GM18502 (cell line): Measurements from ENCODE around the gene GRM7.

Source experiments
- ATAC-seq: cut with Tn5 transposase; IDR thresholded peaks from one replicate; pipeline ENCODE4 v1.9.1; 2021; ENCODE audit warnings: mild to moderate bottlenecking; ENCODE audit not compliant: unreplicated experiment, poor library complexity

GRM7 gene

DNA sequence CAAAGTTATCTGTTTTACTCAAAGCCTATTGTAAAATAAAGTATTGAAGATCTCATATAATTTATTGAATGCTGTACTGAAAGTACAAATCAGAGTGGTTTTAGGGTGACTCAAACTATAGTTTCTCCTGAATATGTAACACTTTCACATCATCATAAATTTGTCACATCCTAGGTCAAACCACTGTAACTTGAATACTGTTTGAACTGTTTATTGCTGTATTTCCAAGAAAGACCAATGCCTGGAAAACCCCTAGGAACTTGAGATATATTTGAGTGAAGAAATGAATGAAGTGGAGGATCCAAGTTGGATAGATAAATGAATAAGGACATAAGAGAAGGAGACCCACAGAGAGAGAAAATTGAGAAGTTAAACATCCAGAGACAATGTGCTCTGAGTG is 348.2 kb downstream of the GRM7 start:
- no peak for ATAC-seq

- no peak for ATAC-seq
These were observed 350.8 kb downstream of the GRM7 start for GRCh38 chr3:7211740-7212139.

DNA sequence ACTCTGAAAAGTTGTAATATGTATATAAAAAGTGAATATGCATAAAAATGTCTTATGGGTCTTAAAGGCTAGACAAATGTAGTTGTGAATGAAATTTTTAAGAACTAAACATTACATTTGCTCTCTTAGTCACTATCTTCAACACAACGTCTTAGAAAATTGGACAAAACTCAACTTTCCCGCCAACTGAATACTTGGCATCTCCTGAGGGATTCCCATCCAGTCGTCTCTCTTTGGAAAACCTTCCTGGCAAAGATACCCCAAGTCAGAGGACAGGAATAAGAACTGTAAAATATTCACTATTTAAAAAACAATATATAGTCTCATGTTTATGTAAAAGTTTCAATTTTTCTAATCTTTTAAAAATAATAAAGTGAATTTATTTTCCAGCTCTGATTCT is 354.8 kb downstream of the GRM7 start:
- ATAC-seq: no peak

DNA sequence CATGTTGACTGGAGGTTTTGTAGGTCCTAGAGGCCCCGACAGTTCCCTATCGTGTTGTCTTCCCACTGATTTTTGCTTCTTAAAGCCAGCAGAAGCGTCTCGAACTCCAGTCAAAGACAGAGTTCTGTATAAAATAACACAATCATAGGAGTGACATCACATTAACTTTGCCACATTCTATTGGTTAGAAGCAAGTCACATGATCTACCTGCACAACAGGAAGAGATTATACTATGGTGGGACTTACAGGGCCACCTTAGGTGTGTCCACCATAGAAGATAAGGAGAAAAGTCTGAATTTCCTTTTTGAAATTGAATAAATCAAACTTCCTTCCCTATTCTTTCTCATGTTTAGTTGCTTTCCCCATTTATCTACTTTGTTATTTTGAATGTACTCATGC is 365.5 kb downstream of the GRM7 start:
- ATAC-seq: no peak

GRCh38 chr3:7238565-7239295 is 377.8 kb downstream of the GRM7 start:
- no peak for ATAC-seq

- ATAC-seq: no peak
These were observed 380.8 kb downstream of the GRM7 start for GRCh38 chr3:7241584-7242302.

- no peak for ATAC-seq
These were observed 381.4 kb downstream of the GRM7 start for GRCh38 chr3:7242303-7242635.

GRCh38 chr3:7249493-7250076 is 388.7 kb downstream of the GRM7 start:
- ATAC-seq: no peak

DNA sequence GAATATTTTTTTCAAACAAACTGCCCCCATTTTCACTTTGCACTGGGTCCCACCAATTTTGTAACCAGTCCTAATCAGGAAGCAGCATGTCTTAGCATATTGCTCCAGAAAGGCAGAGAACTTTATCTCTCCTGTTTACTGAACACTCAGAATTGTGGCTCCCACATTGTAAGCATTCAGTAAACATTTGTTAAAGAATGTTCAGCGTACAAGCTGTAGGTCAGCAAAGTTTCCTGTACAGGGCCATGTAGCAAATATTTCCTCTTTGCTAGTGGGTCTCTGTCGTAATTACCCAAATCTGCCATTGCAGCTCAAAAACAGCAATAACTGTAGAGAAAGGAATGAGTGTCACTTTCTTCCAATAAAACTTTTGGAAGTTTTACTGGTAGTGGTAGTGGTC is 393.3 kb downstream of the GRM7 start:
- ATAC-seq: no peak

DNA sequence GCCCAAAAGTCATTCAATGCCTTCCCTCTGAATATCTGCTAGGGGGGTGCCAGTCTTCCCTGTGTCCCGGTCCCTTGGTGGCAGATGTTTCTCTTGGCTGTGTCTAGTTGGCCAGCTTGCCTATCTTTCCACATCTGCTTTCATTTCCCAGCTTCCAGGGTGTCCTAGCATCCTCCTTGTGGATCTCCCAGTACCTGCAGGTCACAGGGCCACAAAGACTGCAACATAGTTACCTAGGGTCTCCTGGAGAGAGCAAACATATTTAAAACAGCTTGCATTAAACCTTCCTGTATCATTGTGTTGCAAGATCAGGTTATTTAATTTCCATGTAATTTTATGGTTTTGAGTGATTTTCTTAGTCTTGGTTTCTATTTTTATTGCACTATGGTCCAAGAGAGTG is 400.1 kb downstream of the GRM7 start:
- no peak for ATAC-seq

GRCh38 chr3:7263347-7264195 is 402.7 kb downstream of the GRM7 start:
- no peak for ATAC-seq

DNA sequence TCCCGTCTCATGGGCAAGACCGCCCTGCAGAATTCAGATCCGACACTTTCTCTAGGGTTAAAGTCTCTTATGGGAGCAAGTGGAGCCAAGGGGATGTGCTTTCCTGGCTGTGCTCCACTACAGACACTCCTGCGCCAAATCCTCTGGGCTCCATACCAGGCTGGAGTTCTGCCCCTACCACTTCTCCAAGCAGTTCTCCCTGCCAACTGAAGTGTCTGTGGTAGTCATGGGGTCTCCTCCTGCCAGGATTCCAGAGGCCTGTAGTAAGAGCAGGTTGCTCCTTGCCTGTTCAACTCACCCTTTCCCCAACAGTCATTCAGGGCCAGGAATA is 403.2 kb downstream of the GRM7 start:
- ATAC-seq: no peak

DNA sequence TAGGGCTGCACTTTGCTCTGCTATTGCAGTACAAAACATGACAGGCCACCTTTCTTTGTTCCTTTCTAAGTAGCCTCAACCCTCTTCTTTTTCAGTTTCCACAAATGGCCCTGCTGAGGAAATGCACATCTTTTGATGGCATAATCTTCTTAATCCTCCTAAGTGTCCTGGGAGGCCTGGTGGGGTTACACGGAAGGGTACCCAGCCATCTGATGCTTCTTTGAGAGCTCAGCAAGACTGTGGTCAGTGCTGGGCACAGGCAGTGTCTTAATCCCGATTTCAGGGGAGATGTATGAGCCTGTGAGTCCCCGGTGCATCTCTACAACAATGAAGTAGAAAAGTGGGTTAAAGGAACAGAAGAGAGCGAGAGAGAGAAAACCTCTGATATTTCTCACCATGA is 404.8 kb downstream of the GRM7 start:
- ATAC-seq: no peak

- ATAC-seq: no peak
These were observed 405.6 kb downstream of the GRM7 start for GRCh38 chr3:7266551-7266950.

GRCh38 chr3:7270731-7271130 is 409.8 kb downstream of the GRM7 start:
- no peak for ATAC-seq

DNA sequence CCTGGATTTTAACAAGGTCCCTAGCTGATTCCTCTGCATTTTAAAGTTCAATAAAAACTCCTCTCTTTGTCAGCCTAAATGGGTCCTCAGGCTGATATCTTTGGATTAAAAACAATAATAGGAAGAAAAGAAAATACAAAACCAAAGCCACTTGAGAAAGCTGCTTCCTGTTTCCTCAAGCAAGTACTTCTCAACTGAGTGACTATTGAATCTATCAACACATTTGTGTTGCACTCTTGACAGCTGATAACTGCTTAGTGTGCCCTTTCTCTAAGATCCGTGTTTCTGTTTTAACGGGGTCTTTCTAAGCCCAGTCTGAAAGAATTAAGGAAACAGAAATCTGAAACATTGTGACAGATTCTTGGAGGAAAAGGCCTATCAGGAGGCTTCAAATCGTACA is 410.7 kb downstream of the GRM7 start:
- no peak for ATAC-seq

GRCh38 chr3:7272203-7272602 is 411.3 kb downstream of the GRM7 start:
- ATAC-seq: no peak

GRCh38 chr3:7275396-7275795 is 414.5 kb downstream of the GRM7 start:
- ATAC-seq: no peak

DNA sequence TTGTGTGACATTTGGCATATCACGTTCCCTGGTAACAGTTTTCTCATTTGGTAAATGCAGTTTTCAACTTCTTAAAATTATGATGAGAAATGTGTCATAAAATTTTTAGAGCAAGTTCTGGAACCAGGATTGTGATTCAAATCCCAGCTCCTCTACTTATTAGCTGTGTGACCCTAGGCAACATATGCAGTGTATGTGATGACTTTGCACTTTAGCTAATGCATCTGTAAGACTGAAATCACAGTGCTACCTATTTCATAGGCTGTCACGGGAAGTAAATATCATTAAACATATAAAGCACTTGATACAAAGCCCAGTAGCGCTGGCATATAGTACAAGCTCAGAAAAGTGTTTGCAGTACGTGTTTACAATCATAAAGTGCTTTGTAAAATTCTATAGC is 419.4 kb downstream of the GRM7 start:
- no peak for ATAC-seq

GRCh38 chr3:7282988-7283387 is 422.1 kb downstream of the GRM7 start:
- ATAC-seq: no peak

DNA sequence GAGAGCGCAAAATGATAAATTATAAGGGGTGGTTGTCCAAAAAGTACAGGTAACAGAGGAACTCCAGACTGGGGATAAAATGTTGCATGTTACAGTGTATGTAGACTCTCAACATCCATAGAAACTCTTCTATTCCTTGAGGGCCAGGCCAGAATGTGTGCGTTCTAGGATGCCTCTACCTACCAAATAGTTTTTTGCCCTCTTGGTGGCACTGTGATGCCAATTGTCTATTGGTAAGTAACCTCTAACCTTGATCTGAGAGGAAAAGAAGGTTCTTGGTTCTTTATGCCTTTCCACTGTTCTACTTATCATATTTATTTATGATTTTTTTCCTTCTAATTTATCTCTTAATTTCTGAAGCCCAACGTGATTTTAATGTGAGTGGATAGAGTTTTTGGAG is 424.6 kb downstream of the GRM7 start:
- no peak for ATAC-seq
